Fibroblast of pulmonary artery (primary cell): ENCODE data around the gene ZNF428.
"Not testable (repeated sequence)": the region's sequence is repeated elsewhere in the genome, so short reads cannot be mapped to it uniquely, and the experiment has no call there.

Experiments used
- DNase-seq: peaks from one replicate; pipeline ENCODE4 v3.0.0-alpha.2; 2010; ENCODE audit warnings: low read depth
- H3K4me3 ChIP-seq: replicated peaks from 2 replicates; pipeline ENCODE4 v1.5.1; 2011; ENCODE audit warnings: low read depth, mild to moderate bottlenecking, control low read depth, low read length, moderate library complexity
- TF ChIP-seq, protein P1 (sequence below): IDR thresholded peaks from 2 replicates; pipeline ENCODE4 v1.5.1; 2011; ENCODE audit warnings: mild to moderate bottlenecking, control low read depth, low read length, inconsistent platforms; ENCODE audit errors: missing control alignments

Gene ZNF428

GRCh38 chr19:43591904-43592772 lies 27.3 kb downstream of the ZNF428 start:
- TF ChIP-seq, protein P1, sequence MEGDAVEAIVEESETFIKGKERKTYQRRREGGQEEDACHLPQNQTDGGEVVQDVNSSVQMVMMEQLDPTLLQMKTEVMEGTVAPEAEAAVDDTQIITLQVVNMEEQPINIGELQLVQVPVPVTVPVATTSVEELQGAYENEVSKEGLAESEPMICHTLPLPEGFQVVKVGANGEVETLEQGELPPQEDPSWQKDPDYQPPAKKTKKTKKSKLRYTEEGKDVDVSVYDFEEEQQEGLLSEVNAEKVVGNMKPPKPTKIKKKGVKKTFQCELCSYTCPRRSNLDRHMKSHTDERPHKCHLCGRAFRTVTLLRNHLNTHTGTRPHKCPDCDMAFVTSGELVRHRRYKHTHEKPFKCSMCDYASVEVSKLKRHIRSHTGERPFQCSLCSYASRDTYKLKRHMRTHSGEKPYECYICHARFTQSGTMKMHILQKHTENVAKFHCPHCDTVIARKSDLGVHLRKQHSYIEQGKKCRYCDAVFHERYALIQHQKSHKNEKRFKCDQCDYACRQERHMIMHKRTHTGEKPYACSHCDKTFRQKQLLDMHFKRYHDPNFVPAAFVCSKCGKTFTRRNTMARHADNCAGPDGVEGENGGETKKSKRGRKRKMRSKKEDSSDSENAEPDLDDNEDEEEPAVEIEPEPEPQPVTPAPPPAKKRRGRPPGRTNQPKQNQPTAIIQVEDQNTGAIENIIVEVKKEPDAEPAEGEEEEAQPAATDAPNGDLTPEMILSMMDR, result no peak
- H3K4me3 ChIP-seq, result no peak overlapping the region
- no peak for DNase-seq

GRCh38 chr19:43589678-43590077 lies 29.8 kb downstream of the ZNF428 start:
- no peak overlapping the region for H3K4me3 ChIP-seq
- no peak for DNase-seq
- TF ChIP-seq, protein P1, result no peak

GRCh38 chr19:43589277-43589676 lies 30.2 kb downstream of the ZNF428 start:
- no peak for DNase-seq
- TF ChIP-seq, protein P1, result no peak
- H3K4me3 ChIP-seq, result no peak overlapping the region

DNA sequence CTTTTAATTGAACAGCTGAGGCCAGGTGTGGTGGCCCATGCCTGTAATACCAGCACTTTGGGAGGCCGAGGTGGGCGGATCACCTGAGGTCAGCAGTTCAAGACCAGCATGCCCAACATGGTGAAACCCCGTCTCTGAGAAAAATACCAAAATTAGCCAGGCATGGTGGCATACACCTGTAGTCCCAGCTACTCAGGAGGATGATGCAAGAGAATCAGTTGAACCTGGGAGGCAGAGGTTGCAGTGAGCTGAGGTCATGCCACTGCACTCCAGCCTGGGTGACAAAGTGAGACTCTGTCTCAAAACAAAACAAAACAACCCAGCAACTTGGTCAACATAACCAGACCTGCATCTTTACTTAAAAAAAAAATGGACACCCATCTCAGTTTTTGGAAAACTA lies 32.4 kb downstream of the ZNF428 start:
- H3K4me3 ChIP-seq, DNase-seq: not testable (repeated sequence)

DNA sequence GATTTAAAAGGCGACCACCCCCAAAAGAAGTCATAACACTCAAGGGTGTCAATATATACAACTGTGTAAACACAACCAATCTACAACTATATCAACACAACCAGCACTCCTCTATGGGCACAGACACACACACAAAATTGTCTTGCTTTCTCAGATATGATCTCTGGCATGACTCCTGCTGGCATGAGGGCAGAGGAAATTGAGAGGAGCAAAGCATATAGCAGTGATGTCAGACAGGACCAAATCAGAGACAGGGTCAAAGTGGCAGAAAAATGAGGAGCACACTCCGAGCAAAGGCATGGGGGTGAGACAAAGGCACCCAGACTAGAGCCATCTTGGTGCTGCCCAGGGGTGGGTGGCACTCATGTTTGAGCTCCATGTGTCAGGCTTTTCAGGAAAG lies 33.1 kb downstream of the ZNF428 start:
- TF ChIP-seq, protein P1, result no peak
- no peak for DNase-seq
- H3K4me3 ChIP-seq, result no peak overlapping the region

GRCh38 chr19:43584484-43584883 lies 34.9 kb downstream of the ZNF428 start:
- H3K4me3 ChIP-seq, result no peak overlapping the region
- TF ChIP-seq, protein P1, result no peak
- no peak for DNase-seq

GRCh38 chr19:43582495-43582894 lies 36.9 kb downstream of the ZNF428 start:
- H3K4me3 ChIP-seq, result no peak overlapping the region
- DNase-seq, result no peak

More at GRCh38 chr19:43582495-43582894, 36.9 kb downstream of the ZNF428 start:
- TF ChIP-seq, protein P1, result no peak
